Daoy (cell line): ENCODE measurements around the gene DENR. TPM values are rescaled to one million over a fixed set of nuclear protein-coding genes. Genes with fewer than 3 reads are reported as not detected.
"Not testable (repeated sequence)": the region's sequence is repeated elsewhere in the genome, so short reads cannot be mapped to it uniquely, and the experiment has no call there.

ENCODE experiments used
- DNase-seq: peaks from one replicate; pipeline ENCODE4 v3.0.0-alpha.2; 2015; ENCODE audit warnings: low read depth
- total RNA-seq: library from RNA; depleted of rRNA; stranded (reverse); fragments of >200 nt; shearing (Covaris generic); gene quantifications from 2 replicates; pipeline ENCODE4 v1.2.3, GENCODE V29; 2014; rRNA removed

DENR gene
- total RNA-seq = 86.9 and 107 TPM in 2 replicates

- DNase-seq = peak; percentile 99
Observed at GRCh38 chr12:122752464-122753318, at the start of gene DENR. DENR (plus strand) TSS chr12:122752824; CDS start chr12:122753702, 878 bp downstream.

- DNase-seq = not testable (repeated sequence)
Observed at GRCh38 chr12:122702890-122703611, 49.6 kb upstream of the DENR start, which contains the start of gene HCAR2. HCAR2 (minus strand) TSS chr12:122703357; CDS start chr12:122703283, 74 bp downstream.

GRCh38 chr12:122703841-122704240, 48.8 kb upstream of the DENR start:
- DNase-seq = not testable (repeated sequence)

- not testable (repeated sequence) for DNase-seq
Observed at GRCh38 chr12:122709287-122709686, 43.3 kb upstream of the DENR start.

GRCh38 chr12:122710341-122710740, 42.3 kb upstream of the DENR start:
- DNase-seq = not testable (repeated sequence)

GRCh38 chr12:122711266-122711665, 41.4 kb upstream of the DENR start:
- not testable (repeated sequence) for DNase-seq

GRCh38 chr12:122713491-122714188, 39.0 kb upstream of the DENR start:
- DNase-seq = not testable (repeated sequence)

GRCh38 chr12:122715211-122715610, 37.4 kb upstream of the DENR start:
- DNase-seq = not testable (repeated sequence)

- DNase-seq = not testable (repeated sequence)
Observed at GRCh38 chr12:122716658-122717057, 36.0 kb upstream of the DENR start, which contains the start of gene HCAR3. HCAR3 (minus strand) TSS chr12:122716811; CDS start chr12:122716737, 74 bp downstream.

- DNase-seq = peak; percentile 51
Observed at GRCh38 chr12:122721057-122721545, 31.5 kb upstream of the DENR start.

- DNase-seq = no peak
Observed at GRCh38 chr12:122722387-122722786, 30.2 kb upstream of the DENR start.

GRCh38 chr12:122724641-122725243, 27.9 kb upstream of the DENR start:
- DNase-seq = no peak

GRCh38 chr12:122725452-122726079, 27.1 kb upstream of the DENR start:
- no peak for DNase-seq

GRCh38 chr12:122726080-122726558, 26.5 kb upstream of the DENR start:
- DNase-seq = peak; percentile 37

GRCh38 chr12:122729583-122730214, 22.9 kb upstream of the DENR start:
- DNase-seq = no peak

- peak; percentile 35 for DNase-seq
Observed at GRCh38 chr12:122730215-122731014, 22.2 kb upstream of the DENR start, which contains the start of gene HCAR1. HCAR1 (minus strand) TSS chr12:122730844; CDS start chr12:122730339, 505 bp downstream.

GRCh38 chr12:122732170-122732569, 20.5 kb upstream of the DENR start:
- DNase-seq = no peak

GRCh38 chr12:122732611-122733010, 20.0 kb upstream of the DENR start:
- no peak for DNase-seq

- DNase-seq = no peak
Observed at GRCh38 chr12:122738571-122738970, 14.1 kb upstream of the DENR start.
